Activated CD8-positive, alpha-beta T cell treated with anti-CD3 and anti-CD28 coated beads for 36 hours (primary cell): ENCODE measurements around the gene GPAT3. TPM values are rescaled to one million over a fixed set of nuclear protein-coding genes. Genes with fewer than 3 reads are reported as not detected.
A peak's percentile ranks its signal among the peaks of the same experiment; 100 is the strongest.
"Not testable (repeated sequence)": the region's sequence is repeated elsewhere in the genome, so short reads cannot be mapped to it uniquely, and the experiment has no call there.

Experiments used
- ATAC-seq: fragments of 200-7000 bp; cut with Tn5 transposase; one replicate; pipeline ENCODE4 v1.10.0; 2021; ENCODE audit warnings: mild to moderate bottlenecking, moderate library complexity
- CTCF ChIA-PET: fragments of 350-600 bp; sonication (Branson Sonifier 250); formaldehyde crosslinking; loops from one replicate; lab custom pipeline; 2021; ENCODE audit warnings: antibody characterized with exemption; lab: Charles Lee
- POLR2A ChIA-PET: fragments of 350-600 bp; sonication (Branson Sonifier 250); formaldehyde crosslinking; loops from one replicate; lab custom pipeline; 2021; ENCODE audit warnings: antibody characterized with exemption; lab: Charles Lee
- DNase-seq: peaks from one replicate; pipeline ENCODE4 v3.0.0-alpha.2; 2020
- H3K27ac Mint-ChIP-seq: one replicate; pipeline ENCODE4 v1.8.0; 2021; ENCODE audit warnings: mild to moderate bottlenecking, mixed read lengths
- H3K27me3 Mint-ChIP-seq: one replicate; pipeline ENCODE4 v1.8.0; 2021; ENCODE audit warnings: mixed read lengths
- H3K36me3 Mint-ChIP-seq: one replicate; pipeline ENCODE4 v1.8.0; 2021; ENCODE audit warnings: low read depth, mixed read lengths
- H3K4me1 Mint-ChIP-seq: one replicate; pipeline ENCODE4 v1.8.0; 2021; ENCODE audit warnings: low read depth, mixed read lengths
- H3K4me3 Mint-ChIP-seq: one replicate; pipeline ENCODE4 v1.8.0; 2021; ENCODE audit warnings: mild to moderate bottlenecking, moderate library complexity, mixed read lengths
- H3K9me3 Mint-ChIP-seq: one replicate; pipeline ENCODE4 v1.8.0; 2021; ENCODE audit warnings: mixed read lengths
- CTCF ChIP-seq: fragments of 200-600 bp; IDR thresholded peaks from one replicate; pipeline ENCODE4 v1.8.0; 2022; ENCODE audit warnings: antibody characterized with exemption, mild to moderate bottlenecking
- intact Hi-C: fragments of 100-400 bp; cut with micrococcal nuclease; formaldehyde crosslinking; loops from one replicate; pipeline ENCODE4 v1.10.0; 2022
- total RNA-seq, 2 experiments: library from RNA; stranded (reverse); gene quantifications; one replicate each; pipeline ENCODE4 v1.2.3, GENCODE V29; 2021

GPAT3 gene
- total RNA-seq: 1 to 10 TPM; 1.6 to 2.7 TPM

GRCh38 chr4:83535520-83536361 lies at the start of gene GPAT3:
Gene GPAT3, plus strand, starts transcription at chr4:83536108. Its CDS starts 515 bp downstream, at chr4:83536623.
- Mint-ChIP-seq H3K4me3 (peak within 1 kb of the TSS; percentile 77), H3K4me1 (peaks cover 17% of the 10 kb centered on the region), H3K36me3 (no peaks in the 10 kb centered on the region), H3K27ac (peak within 1 kb of the TSS; percentile 60), H3K9me3 (no peaks in the 10 kb centered on the region), H3K27me3 (peaks cover 20% of the 10 kb centered on the region)
- DNase-seq (peak; percentile 78), ATAC-seq (peak; percentile 88)
- CTCF ChIA-PET: interaction anchor here (0.7 to 2.1 kb wide), 6 partner anchors 12 to 104 kb away, joined by 3 to 7 read pairs (median 4); no protein-coding TSS in a partner anchor
- POLR2A ChIA-PET: interaction anchor here (0.8 to 1.4 kb wide), 2 partner anchors 17 to 20 kb away, joined by 3 read pairs; no protein-coding TSS in a partner anchor
- intact Hi-C loops: no loop called here
- no peak for TF ChIP-seq CTCF

GRCh38 chr4:83486457-83487129 lies 49.3 kb upstream of the GPAT3 start:
- Mint-ChIP-seq H3K36me3 (no peaks in the 10 kb centered on the region), H3K4me3 (no peak overlapping the region), H3K4me1 (peaks cover 20% of the 10 kb centered on the region), H3K27ac (peak overlapping the region; percentile 37), H3K27me3 (no peaks in the 10 kb centered on the region), H3K9me3 (no peaks in the 10 kb centered on the region)
- intact Hi-C loops: no loop called here
- DNase-seq: no peak
- POLR2A ChIA-PET: interaction anchor here (1.2 kb wide), 1 partner anchor 11 kb away, joined by 5 read pairs; no protein-coding TSS in a partner anchor
- no peak for TF ChIP-seq CTCF
- CTCF ChIA-PET: interaction anchor here (1.6 to 1.7 kb wide), 2 partner anchors 23 to 153 kb away, joined by 4 to 5 read pairs; no protein-coding TSS in a partner anchor
- ATAC-seq: no peak

- no peak for TF ChIP-seq CTCF
- Mint-ChIP-seq H3K36me3 (no peaks in the 10 kb centered on the region), H3K27ac (no peak overlapping the region), H3K4me1 (peaks cover 12% of the 10 kb centered on the region), H3K4me3 (no peak overlapping the region), H3K27me3 (no peaks in the 10 kb centered on the region), H3K9me3 (no peaks in the 10 kb centered on the region)
- intact Hi-C loops: no loop called here
- DNase-seq (no peak), ATAC-seq (no peak)
- ChIA-PET CTCF (interaction anchor here (0.9 to 3.5 kb wide), 6 partner anchors 9 to 154 kb away, joined by 3 to 23 read pairs (median 5); no protein-coding TSS in a partner anchor), POLR2A (no interaction called here)
Observed at GRCh38 chr4:83489711-83490326, 46.1 kb upstream of the GPAT3 start.

GRCh38 chr4:83490876-83491450 lies 44.9 kb upstream of the GPAT3 start:
- peak; percentile 95 for TF ChIP-seq CTCF
- no peak overlapping the region for H3K4me3 Mint-ChIP-seq
- peaks cover 7% of the 10 kb centered on the region for H3K4me1 Mint-ChIP-seq
- ATAC-seq (peak; percentile 75), DNase-seq (peak; percentile 19)
- no peaks in the 10 kb centered on the region for H3K27me3 Mint-ChIP-seq
- ChIA-PET CTCF (interaction anchor here (0.7 to 3.5 kb wide), 14 partner anchors 9 to 161 kb away, joined by 3 to 23 read pairs (median 4); no protein-coding TSS in a partner anchor), POLR2A (no interaction called here)
- no peaks in the 10 kb centered on the region for H3K36me3 Mint-ChIP-seq
- intact Hi-C loops: no loop called here
- H3K9me3 Mint-ChIP-seq: no peaks in the 10 kb centered on the region
- no peak overlapping the region for H3K27ac Mint-ChIP-seq

- intact Hi-C loops, ATAC-seq, H3K27me3 Mint-ChIP-seq, DNase-seq, H3K4me3 Mint-ChIP-seq, POLR2A ChIA-PET, H3K36me3 Mint-ChIP-seq, H3K4me1 Mint-ChIP-seq, H3K27ac Mint-ChIP-seq, H3K9me3 Mint-ChIP-seq: not testable (repeated sequence)
- CTCF ChIA-PET: interaction anchor here (1.1 to 2.0 kb wide), 3 partner anchors 12 to 148 kb away, joined by 3 to 9 read pairs (median 3); no protein-coding TSS in a partner anchor
Observed at GRCh38 chr4:83496085-83496917, 39.6 kb upstream of the GPAT3 start.
